GM23338 (cell line): ENCODE results near the gene SREBF2.

Experiments
- CTCF ChIP-seq, 2 experiments: fragments of 200-600 bp in 1 of 2; sonication (generic) in 1 of 2; conservative IDR thresholded peaks; 2 replicates each; pipeline versions ENCODE4 v1.5.1 to v1.6.1; 2016 to 2017; ENCODE audit warnings: antibody characterized with exemption in 2 of 2, low read depth in 2 of 2, mild to moderate bottlenecking in 2 of 2, moderate library complexity in 1 of 2
- EZH2 ChIP-seq: fragments of 200-600 bp; sonication (generic); IDR thresholded peaks from one replicate; pipeline ENCODE4 v1.8.0; 2017; ENCODE audit warnings: antibody characterized with exemption, mild to moderate bottlenecking, low read depth; ENCODE audit not compliant: unreplicated experiment
- REST ChIP-seq: IDR thresholded peaks from one replicate; pipeline ENCODE4 v1.6.1; 2018; ENCODE audit warnings: antibody characterized with exemption; ENCODE audit not compliant: unreplicated experiment

- TF ChIP-seq CTCF (conservative IDR thresholded peaks at IDR 0.05; ENCODE audit: low read depth in 2 of 2) (no peak), EZH2 (no peak), REST (no peak)
Observed at GRCh38 chr22:41893591-41894375, 60.9 kb downstream of the SREBF2 start.
